Bronchial epithelial cell (primary cell): ENCODE results near the gene THOC6. TPM values are rescaled to one million over a fixed set of nuclear protein-coding genes. Genes with fewer than 3 reads are reported as not detected.

ENCODE experiments used
- DNase-seq: peaks from one replicate; pipeline ENCODE4 v3.0.0-alpha.2; 2010; ENCODE audit warnings: low read depth
- FAIRE-seq: peaks from 2 replicates; lab custom pipeline; 2011; peaks lifted over from hg19 to GRCh38; lab: Jason Lieb, UNC
- H3K27me3 ChIP-seq: 2 replicates; pipeline ENCODE4 v1.5.1; 2011; ENCODE audit warnings: low read length; ENCODE audit not compliant: control insufficient read depth, insufficient read depth
- H3K36me3 ChIP-seq: 2 replicates; pipeline ENCODE4 v1.5.1; 2011; ENCODE audit warnings: low read length; ENCODE audit not compliant: control insufficient read depth, insufficient read depth
- H3K4me3 ChIP-seq: 2 replicates; pipeline ENCODE4 v1.5.1; 2011; ENCODE audit warnings: mild to moderate bottlenecking, low read depth, low read length, control low read depth
- CTCF ChIP-seq: IDR thresholded peaks from 2 replicates; pipeline ENCODE4 v1.5.1; 2011; ENCODE audit warnings: mild to moderate bottlenecking, moderate library complexity, low read length, control low read depth, inconsistent platforms; ENCODE audit not compliant: insufficient read depth, severe bottlenecking
- total RNA-seq: library from RNA; depleted of rRNA; stranded (reverse); fragments of >200 nt; gene quantifications from 2 replicates; pipeline ENCODE4 v1.2.1, GENCODE V29; 2014

The THOC6 gene
- total RNA-seq, 1 donor from 2014 or later = 28.4 TPM

GRCh38 chr16:2996298-2996697 is 27.5 kb upstream of the THOC6 start:
- Histone ChIP-seq H3K4me3 (no peak overlapping the region), H3K36me3 (no peaks in the 10 kb centered on the region), H3K27me3 (no peaks in the 10 kb centered on the region)
- DNase-seq (no peak), FAIRE-seq (no peak)
- TF ChIP-seq CTCF = no peak

- H3K36me3 ChIP-seq = no peaks in the 10 kb centered on the region
- H3K4me3 ChIP-seq = no peak overlapping the region
- FAIRE-seq = no peak
- TF ChIP-seq CTCF = no peak
- no peak for DNase-seq
- H3K27me3 ChIP-seq = no peaks in the 10 kb centered on the region
Observed at GRCh38 chr16:2999929-3000328, 23.9 kb upstream of the THOC6 start.

- H3K4me3 ChIP-seq = no peak overlapping the region
- no peaks in the 10 kb centered on the region for H3K27me3 ChIP-seq
- DNase-seq (no peak), FAIRE-seq (no peak)
- H3K36me3 ChIP-seq = no peaks in the 10 kb centered on the region
- TF ChIP-seq CTCF = no peak
Observed at GRCh38 chr16:3000540-3000939, 23.3 kb upstream of the THOC6 start.

- no peak overlapping the region for H3K4me3 ChIP-seq
- H3K36me3 ChIP-seq = peaks cover 2% of the 10 kb centered on the region
- H3K27me3 ChIP-seq = no peaks in the 10 kb centered on the region
- no peak for TF ChIP-seq CTCF
- DNase-seq (no peak), FAIRE-seq (no peak)
Observed at GRCh38 chr16:3001316-3001715, 22.5 kb upstream of the THOC6 start.

- Histone ChIP-seq H3K36me3 (peaks cover 2% of the 10 kb centered on the region), H3K27me3 (no peaks in the 10 kb centered on the region), H3K4me3 (peak overlapping the region; percentile 47)
- FAIRE-seq = no peak
- peak; percentile 97 for DNase-seq
- peak; percentile 68 for TF ChIP-seq CTCF
Observed at GRCh38 chr16:3003582-3004270, 20.1 kb upstream of the THOC6 start.

- H3K4me3 ChIP-seq = peak overlapping the region; percentile 47
- H3K27me3 ChIP-seq = no peaks in the 10 kb centered on the region
- no peak for TF ChIP-seq CTCF
- DNase-seq (no peak), FAIRE-seq (no peak)
- peaks cover 2% of the 10 kb centered on the region for H3K36me3 ChIP-seq
Observed at GRCh38 chr16:3004319-3004718, 19.5 kb upstream of the THOC6 start.
